ES-I3 (cell line): ENCODE results near the gene CCDC28A.

ENCODE experiments used
- H3K36me3 ChIP-seq: 2 replicates; pipeline ENCODE4 v1.6.1; 2013; ENCODE audit warnings: mild to moderate bottlenecking, low read length, control low read depth, moderate library complexity; ENCODE audit not compliant: insufficient read depth
- H3K4me1 ChIP-seq: 2 replicates; pipeline ENCODE4 v1.6.1; 2013; ENCODE audit warnings: mild to moderate bottlenecking, control low read depth, low read length; ENCODE audit not compliant: insufficient read depth
- H3K9ac ChIP-seq: 2 replicates; pipeline ENCODE4 v1.6.1; 2013; ENCODE audit warnings: low read depth, mild to moderate bottlenecking, low read length, moderate library complexity
- H3K9me3 ChIP-seq: 2 replicates; pipeline ENCODE4 v1.6.1; 2013; ENCODE audit warnings: mild to moderate bottlenecking, low read length, moderate library complexity; ENCODE audit not compliant: control insufficient read depth, insufficient read depth

CCDC28A gene

DNA sequence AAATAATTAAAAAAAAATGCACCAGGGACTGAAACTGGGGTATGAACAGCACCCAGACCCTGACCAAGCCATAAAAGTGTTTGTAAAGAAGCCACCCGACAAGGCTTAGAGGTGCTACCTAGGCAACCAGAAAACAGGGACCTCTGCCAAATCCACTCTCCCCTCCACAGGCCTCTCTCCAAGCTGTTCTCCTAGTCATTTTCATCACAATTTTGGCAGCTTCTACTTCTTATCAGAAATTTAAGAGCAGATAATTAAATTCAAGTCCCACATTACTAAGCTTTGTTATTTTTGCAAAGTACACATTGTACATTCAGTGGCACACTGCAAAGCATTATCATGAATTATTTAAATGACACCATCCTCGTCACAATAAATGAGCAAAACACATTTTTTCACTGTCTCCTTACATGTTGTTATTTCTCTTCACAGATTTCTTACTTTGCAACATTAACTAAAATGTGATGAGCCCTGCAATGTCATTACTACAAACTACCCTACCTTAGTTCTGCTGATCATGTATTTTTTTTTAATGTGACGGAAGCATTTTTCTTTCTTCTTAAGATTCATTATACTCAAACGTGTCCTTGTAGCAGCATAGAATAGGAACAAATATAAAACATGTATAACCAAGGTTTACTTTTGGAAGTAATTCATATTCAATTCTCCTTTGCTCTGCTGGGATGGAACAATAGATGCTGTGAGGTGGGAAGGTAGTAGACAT is 60.4 kb downstream of the CCDC28A start:
- H3K4me1 ChIP-seq = no peaks in the 10 kb centered on the region
- no peaks in the 10 kb centered on the region for H3K36me3 ChIP-seq
- no peaks in the 10 kb centered on the region for H3K9me3 ChIP-seq
- no peak overlapping the region for H3K9ac ChIP-seq

DNA sequence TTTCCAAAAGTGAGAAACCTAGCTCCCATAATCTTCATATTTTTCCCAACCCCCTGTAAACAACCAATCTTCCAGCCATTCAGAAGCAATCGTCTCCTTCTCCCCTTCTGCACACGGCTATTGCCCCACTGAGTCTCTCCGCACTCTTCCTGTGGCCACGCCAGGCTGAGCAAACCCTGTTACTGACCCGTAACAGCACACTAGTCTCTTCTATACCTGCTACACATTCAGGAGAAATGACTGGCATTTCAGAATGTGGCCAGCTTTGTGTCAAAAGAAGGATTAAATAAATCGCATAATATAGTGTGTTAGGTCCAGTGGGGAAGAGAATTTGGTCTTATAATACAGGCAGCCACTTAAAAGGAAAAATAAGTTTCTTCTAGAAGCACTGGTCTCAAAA is 63.7 kb downstream of the CCDC28A start:
- Histone ChIP-seq H3K9me3 (no peaks in the 10 kb centered on the region), H3K4me1 (no peaks in the 10 kb centered on the region), H3K36me3 (no peaks in the 10 kb centered on the region), H3K9ac (no peak overlapping the region)
